ENCODE data around the gene AHCTF1. TPM values are rescaled to one million over a fixed set of nuclear protein-coding genes. Genes with fewer than 3 reads are reported as not detected.

Gene AHCTF1
- total RNA-seq, 6 donors from 2014 or later, result 22.2 to 40.9 (median 29.7) TPM

DNA sequence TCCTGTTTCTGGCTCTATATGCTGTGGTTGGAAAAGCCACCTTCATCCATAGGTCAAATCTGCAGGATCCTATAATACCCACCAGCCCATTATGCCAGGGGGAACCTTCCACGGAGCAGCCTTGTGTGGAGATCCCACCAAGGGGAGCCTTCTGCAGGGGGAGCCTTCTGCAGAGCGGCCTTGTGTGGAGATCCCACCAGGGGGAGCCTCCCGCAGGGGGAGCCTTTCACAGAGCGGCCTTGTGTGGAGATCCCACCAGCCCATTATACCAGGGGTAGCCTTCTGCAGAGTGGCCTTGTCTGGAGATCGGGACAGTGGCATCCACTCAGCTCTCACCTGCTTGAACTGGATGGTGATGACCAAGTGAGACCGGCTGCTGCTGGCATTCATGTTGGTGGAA, 122.3 kb downstream of the AHCTF1 start:
- H3K27ac ChIP-seq, result no peak overlapping the region
- 92 to 97% methylated on average over 4 to 6 of the region's 6 CpGs for WGBS, 2 donors
- peak in 1 of 2 donors; percentile 23 for ATAC-seq (ENCODE audit: low FRiP score in 2 of 2)
- no peaks in the 10 kb centered on the region for H3K4me1 ChIP-seq
- TF ChIP-seq POLR2AphosphoS5 (IDR thresholded peaks at IDR 0.05) (no peak), POLR2A (IDR thresholded peaks at IDR 0.05) (no peak), EP300 (IDR thresholded peaks at IDR 0.05) (no peak)
- TF ChIP-seq, protein P1, sequence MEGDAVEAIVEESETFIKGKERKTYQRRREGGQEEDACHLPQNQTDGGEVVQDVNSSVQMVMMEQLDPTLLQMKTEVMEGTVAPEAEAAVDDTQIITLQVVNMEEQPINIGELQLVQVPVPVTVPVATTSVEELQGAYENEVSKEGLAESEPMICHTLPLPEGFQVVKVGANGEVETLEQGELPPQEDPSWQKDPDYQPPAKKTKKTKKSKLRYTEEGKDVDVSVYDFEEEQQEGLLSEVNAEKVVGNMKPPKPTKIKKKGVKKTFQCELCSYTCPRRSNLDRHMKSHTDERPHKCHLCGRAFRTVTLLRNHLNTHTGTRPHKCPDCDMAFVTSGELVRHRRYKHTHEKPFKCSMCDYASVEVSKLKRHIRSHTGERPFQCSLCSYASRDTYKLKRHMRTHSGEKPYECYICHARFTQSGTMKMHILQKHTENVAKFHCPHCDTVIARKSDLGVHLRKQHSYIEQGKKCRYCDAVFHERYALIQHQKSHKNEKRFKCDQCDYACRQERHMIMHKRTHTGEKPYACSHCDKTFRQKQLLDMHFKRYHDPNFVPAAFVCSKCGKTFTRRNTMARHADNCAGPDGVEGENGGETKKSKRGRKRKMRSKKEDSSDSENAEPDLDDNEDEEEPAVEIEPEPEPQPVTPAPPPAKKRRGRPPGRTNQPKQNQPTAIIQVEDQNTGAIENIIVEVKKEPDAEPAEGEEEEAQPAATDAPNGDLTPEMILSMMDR (IDR thresholded peaks at IDR 0.05), result no peak
- no peak overlapping the region for H3K4me3 ChIP-seq
- H3K9me3 ChIP-seq, result no peaks in the 10 kb centered on the region
- no peak for DNase-seq
- H3K36me3 ChIP-seq, result no peaks in the 10 kb centered on the region
- H3K27me3 ChIP-seq, result no peaks in the 10 kb centered on the region

DNA sequence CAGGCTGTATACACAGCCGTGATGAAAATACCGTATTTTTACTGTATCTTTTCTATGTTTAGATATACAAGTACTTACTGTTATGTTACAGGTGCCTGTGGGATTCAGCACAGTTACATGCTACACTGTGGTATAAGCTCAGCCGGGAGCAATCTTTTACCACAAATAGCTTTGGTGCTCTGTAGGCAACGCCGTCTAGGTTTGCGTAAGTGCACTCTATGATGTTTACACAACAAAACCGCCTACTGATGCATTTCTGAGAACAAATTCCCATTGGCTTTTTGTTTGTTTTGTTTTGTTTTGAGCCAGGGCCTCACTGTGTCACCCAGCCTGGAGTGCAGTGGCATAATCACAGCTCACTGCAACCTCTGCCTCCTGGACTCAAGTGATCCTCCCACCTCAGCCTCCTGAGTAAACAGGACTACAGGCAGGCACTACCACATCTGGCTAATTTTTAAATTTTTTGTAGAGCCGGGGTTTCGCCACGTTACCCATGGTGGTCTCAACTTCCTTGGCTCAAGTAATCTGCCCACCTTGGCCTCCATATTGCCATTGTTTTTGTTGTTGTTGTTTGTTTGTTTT, 126.5 kb downstream of the AHCTF1 start:
- H3K9me3 ChIP-seq, result no peaks in the 10 kb centered on the region
- ATAC-seq (ENCODE audit: low FRiP score in 2 of 2) (no peak), DNase-seq (no peak)
- H3K4me1 ChIP-seq, result no peaks in the 10 kb centered on the region
- H3K4me3 ChIP-seq, result no peak overlapping the region
- no peaks in the 10 kb centered on the region for H3K36me3 ChIP-seq
- TF ChIP-seq, protein P1 (IDR thresholded peaks at IDR 0.05), result no peak
- TF ChIP-seq EP300 (IDR thresholded peaks at IDR 0.05), result no peak
- no peak for TF ChIP-seq POLR2AphosphoS5 (IDR thresholded peaks at IDR 0.05)
- TF ChIP-seq POLR2A (IDR thresholded peaks at IDR 0.05), result no peak
- no peaks in the 10 kb centered on the region for H3K27me3 ChIP-seq
- no peak overlapping the region for H3K27ac ChIP-seq
- 64 to 69% methylated on average over 10 of the region's 10 CpGs for WGBS, 2 donors

GRCh38 chr1:246803883-246804282, 127.9 kb downstream of the AHCTF1 start:
- ATAC-seq (ENCODE audit: low FRiP score in 2 of 2), result no peak
- no peaks in the 10 kb centered on the region for H3K36me3 ChIP-seq
- H3K27ac ChIP-seq, result no peak overlapping the region
- H3K4me1 ChIP-seq, result no peaks in the 10 kb centered on the region
- no peak for DNase-seq
- H3K9me3 ChIP-seq, result no peaks in the 10 kb centered on the region
- TF ChIP-seq POLR2AphosphoS5 (IDR thresholded peaks at IDR 0.05) (no peak), EP300 (IDR thresholded peaks at IDR 0.05) (no peak), POLR2A (IDR thresholded peaks at IDR 0.05) (no peak)
- TF ChIP-seq, protein P1 (IDR thresholded peaks at IDR 0.05), result no peak
- no peak overlapping the region for H3K4me3 ChIP-seq
- no peaks in the 10 kb centered on the region for H3K27me3 ChIP-seq
- WGBS, 2 donors, result 87 to 91% methylated on average over 5 of the region's 5 CpGs

DNA sequence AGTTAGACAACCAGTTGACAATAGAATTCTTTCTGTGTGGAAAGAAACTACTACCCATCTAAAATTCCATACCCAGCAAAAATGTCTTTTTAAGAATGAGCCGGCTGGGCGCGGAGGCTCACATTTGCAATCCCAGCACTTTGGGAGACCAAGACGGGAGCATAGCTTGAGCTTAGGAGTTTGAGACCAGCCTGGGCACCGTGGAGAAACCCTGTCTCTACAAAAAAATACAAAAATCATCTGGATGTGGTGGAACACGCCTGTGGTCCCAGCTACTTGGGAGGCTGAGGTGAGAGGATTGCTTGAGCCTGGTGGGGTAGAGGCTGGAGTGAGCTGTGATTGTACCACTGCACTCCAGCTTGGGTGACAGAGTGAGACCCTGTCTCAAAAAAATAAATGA, 128.4 kb downstream of the AHCTF1 start:
- H3K9me3 ChIP-seq, result no peaks in the 10 kb centered on the region
- ATAC-seq (ENCODE audit: low FRiP score in 2 of 2), result no peak
- 92 to 93% methylated on average over 6 of the region's 6 CpGs for WGBS, 2 donors

More for the DNA sequence above, 128.4 kb downstream of the AHCTF1 start:
- TF ChIP-seq, protein P1 (IDR thresholded peaks at IDR 0.05), result no peak
- TF ChIP-seq POLR2A (IDR thresholded peaks at IDR 0.05), result no peak
- TF ChIP-seq POLR2AphosphoS5 (IDR thresholded peaks at IDR 0.05), result no peak
- TF ChIP-seq EP300 (IDR thresholded peaks at IDR 0.05), result no peak
- no peaks in the 10 kb centered on the region for H3K4me1 ChIP-seq
- H3K4me3 ChIP-seq, result no peak overlapping the region
- H3K27ac ChIP-seq, result no peak overlapping the region
- H3K36me3 ChIP-seq, result no peaks in the 10 kb centered on the region
- DNase-seq, result no peak
- H3K27me3 ChIP-seq, result no peaks in the 10 kb centered on the region
